Ovary (tissue), 3 donors: ENCODE results near the gene SLC9A3.

Experiments used
- POLR2A ChIP-seq: fragments of 450-650 bp; IDR thresholded peaks from one replicate; pipeline ENCODE4 v1.6.1; 2017; ENCODE audit warnings: antibody characterized with exemption, mild to moderate bottlenecking, moderate library complexity
- TF ChIP-seq, protein P1 (sequence below), 3 donors: fragments of 450-650 bp in 2 of 3; fragments of 200-600 bp in 1 of 3; IDR thresholded peaks; one replicate each; pipeline versions ENCODE4 v1.5.1 to v1.8.0; 2016 to 2022; ENCODE audit warnings: antibody characterized with exemption in 3 of 3, mild to moderate bottlenecking in 1 of 3
- donor health status: DM: no; HTN: no; CAD: no.

DNA sequence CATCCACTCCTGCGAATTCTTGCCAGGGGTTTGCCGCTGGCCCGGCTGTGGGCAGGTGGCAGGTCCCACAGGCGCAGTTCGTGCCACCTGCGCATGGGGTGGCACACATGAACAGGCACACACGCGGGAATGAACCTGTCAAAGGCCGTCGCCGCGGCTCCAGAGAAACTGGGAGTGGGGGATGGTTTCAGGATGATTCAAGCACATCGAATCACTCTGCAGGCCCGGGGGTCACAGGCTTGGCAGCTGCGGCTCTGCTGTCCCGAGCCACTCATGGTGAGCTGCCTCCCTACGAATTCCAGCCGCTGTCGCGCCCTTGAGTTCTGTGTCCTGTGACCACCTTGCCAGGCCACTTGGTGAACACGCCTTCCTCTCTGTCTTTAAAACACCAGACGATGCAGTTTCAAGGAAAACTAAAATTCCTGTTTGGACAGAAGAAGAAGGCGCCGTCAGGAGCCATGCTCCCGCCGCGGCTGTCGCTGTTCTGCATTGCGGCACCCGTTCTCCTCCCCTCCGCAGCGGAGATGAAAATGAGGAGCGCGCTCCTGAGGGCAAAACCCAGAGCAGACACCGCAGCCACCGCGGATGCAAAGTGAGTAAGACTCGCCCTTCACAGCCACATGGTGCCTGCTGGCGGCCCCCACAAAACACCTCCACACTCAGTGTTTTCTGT is 96.7 kb downstream of the SLC9A3 start:
- TF ChIP-seq, protein P1, sequence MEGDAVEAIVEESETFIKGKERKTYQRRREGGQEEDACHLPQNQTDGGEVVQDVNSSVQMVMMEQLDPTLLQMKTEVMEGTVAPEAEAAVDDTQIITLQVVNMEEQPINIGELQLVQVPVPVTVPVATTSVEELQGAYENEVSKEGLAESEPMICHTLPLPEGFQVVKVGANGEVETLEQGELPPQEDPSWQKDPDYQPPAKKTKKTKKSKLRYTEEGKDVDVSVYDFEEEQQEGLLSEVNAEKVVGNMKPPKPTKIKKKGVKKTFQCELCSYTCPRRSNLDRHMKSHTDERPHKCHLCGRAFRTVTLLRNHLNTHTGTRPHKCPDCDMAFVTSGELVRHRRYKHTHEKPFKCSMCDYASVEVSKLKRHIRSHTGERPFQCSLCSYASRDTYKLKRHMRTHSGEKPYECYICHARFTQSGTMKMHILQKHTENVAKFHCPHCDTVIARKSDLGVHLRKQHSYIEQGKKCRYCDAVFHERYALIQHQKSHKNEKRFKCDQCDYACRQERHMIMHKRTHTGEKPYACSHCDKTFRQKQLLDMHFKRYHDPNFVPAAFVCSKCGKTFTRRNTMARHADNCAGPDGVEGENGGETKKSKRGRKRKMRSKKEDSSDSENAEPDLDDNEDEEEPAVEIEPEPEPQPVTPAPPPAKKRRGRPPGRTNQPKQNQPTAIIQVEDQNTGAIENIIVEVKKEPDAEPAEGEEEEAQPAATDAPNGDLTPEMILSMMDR (IDR thresholded peaks at IDR 0.05): no peak
- no peak for TF ChIP-seq POLR2A
